Measurements from ENCODE around the gene RAD23A.

- TF ChIP-seq CTCF (IDR thresholded peaks at IDR 0.05; ENCODE audit: extremely low read depth in 1 of 2, insufficient read depth in 1 of 2, low read depth in 1 of 2, low read length in 2 of 2) (no peak), EZH2 (IDR thresholded peaks at IDR 0.05; ENCODE audit: borderline replicate concordance, low read depth, low read length, severe bottlenecking) (no peak)
These were observed 47.1 kb downstream of the RAD23A start for GRCh38 chr19:12992729-12993128.
